GM19193 (cell line): ENCODE measurements around the gene CARD11.

Experiments
- POLR2A ChIP-seq: IDR thresholded peaks from 4 replicates; pipeline ENCODE4 v1.6.1; 2011; ENCODE audit not compliant: insufficient read depth, insufficient read length; ENCODE audit errors: extremely low read depth

CARD11 gene

DNA sequence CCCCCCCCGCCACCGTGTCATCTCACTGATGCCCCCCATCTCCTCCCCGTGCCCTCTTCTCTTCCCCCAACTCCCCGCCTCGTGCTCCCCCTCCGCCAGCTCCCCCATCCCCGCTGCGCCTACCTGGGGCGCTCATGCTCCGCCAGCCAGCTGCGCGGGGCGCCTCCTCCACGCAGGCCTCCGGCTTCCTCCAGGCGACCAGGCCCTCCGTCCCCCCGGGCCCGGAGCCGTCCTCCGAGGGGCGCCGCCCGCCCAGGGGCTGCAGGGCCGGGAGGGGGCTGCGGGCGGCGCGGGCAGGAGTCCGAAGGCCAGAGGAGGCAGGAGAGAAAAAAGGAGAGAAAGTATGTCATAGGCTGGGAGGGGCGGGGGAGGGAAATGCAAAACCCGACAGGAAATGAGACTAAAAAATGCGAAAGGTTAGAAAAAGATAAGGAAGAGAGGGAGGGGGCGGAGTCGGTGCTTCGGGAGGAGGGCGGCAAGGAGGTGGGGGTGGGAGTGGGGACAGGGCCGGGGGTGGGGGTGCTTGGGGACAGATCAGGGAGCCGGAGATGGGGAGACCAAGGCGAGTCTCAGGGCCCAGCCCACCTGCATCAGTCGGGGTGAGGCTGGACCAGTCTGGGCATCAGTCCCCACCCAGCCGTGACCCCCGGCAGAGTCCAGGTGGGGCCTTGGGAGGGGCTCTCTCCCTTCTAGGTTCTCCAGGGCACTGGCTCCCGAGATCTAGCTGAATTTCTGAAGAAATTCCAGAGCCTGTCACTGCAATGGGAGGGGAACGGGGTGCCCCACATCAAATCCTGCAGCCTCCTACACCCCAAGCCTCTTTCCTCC lies at the start of gene CARD11:
Gene CARD11, minus strand, starts transcription at position 324 of the 828 bp plus-strand sequence. CDS start 85,361 bp downstream, outside the sequence.
- no peak for TF ChIP-seq POLR2A

GRCh38 chr7:3092468-3092867 lies 48.8 kb upstream of the CARD11 start:
- TF ChIP-seq POLR2A, result peak; percentile 27

DNA sequence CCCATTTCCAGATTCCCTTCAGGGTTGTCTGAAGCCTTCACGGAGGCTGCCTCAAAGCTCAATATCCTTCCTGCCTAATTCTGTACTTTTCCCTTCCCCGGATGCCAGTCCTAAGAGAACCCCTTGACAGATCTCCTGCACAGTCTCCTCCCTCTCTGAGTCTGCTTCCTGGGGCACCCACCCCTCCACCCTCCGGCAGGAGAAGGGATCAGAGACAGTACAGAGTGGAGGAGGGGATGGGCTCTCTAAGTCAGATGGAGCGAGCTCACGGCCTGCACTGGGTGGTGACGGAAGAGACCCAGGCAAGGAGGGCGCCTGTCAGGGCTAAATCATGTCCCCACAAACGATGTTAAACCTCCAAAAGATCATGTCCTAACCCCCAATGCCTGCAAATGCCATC lies 48.0 kb upstream of the CARD11 start:
- no peak for TF ChIP-seq POLR2A

DNA sequence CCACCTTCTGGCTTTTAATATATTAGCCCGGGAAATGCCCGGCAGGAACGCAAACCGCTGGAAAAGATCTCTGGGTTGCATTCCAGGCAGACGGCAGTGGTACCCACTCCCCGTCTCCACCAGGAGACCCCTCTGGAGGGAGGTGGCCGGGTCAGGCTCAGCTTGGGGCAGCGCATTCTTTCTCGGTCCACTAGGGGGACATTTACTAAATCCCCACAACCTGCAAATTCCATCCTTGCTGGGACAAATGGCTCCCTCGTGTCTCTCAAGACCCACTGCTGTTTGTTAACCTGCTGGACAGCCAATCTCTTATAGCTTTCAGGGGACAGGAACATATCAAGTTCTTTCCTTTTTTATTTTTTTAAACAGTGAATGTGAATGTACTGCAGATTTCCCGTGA lies 45.8 kb upstream of the CARD11 start:
- TF ChIP-seq POLR2A, result no peak

- no peak for TF ChIP-seq POLR2A
Measured at GRCh38 chr7:3087243-3087755, 43.6 kb upstream of the CARD11 start.

DNA sequence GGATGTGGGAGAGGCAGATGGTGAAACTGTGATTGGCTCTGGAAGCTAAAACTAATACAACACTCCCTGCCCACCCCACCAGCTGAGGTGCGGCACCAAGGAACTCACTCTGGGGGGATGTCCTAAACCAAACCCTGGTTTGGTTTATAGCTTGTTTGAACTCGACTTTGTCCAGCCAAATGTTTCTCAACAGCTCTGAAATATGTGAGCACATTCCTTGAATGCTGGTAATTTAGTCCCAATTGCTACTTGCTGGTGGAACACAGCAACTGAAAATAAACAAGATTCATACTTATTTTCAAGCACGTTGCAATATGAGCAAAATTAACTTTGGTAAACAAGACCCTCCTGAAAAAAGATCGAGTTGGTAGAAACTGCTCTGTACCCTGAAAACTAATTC lies 39.7 kb upstream of the CARD11 start:
- TF ChIP-seq POLR2A, result no peak

- no peak for TF ChIP-seq POLR2A
Measured at GRCh38 chr7:3082831-3083230, 39.2 kb upstream of the CARD11 start.

DNA sequence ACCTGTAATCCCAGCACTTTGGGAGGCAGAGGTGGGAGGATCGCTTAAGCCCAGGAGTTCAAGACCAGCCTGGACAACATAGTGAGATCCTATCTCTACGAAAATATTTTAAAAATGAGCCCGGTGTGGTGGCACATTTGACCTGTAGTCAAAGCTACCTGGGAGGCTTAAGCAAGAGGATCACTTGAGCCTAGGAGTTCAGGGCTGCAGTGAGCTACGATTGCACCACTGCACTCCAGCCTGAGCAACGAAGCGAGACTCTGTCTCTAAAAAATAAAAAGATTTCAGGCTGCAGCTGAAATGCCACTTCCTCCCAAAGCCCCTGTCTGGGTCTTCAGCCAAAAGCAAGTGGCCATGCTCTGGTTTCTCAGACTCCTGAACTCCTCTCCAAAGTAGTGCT lies 38.7 kb upstream of the CARD11 start:
- no peak for TF ChIP-seq POLR2A

- TF ChIP-seq POLR2A, result no peak
Measured at GRCh38 chr7:3080106-3080505, 36.4 kb upstream of the CARD11 start.

DNA sequence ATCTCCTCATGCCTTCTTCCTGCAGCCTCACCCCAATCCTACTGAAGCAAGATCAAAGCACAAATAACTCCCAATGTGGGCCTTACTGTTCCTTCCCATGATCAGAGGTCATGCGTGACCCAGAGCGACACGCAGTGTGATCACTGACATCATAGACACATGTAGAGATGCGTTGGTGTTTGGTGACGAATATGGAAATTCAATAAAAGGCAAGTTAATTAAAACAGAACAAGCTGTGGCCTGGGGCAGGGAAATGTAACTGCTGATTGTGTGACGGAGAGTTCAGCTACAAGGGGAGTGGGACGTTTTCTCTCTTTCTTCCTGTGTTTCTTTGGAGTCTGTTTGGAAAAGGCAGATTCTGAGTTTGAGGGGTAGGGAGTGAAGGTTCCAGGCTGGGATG lies 34.8 kb upstream of the CARD11 start:
- TF ChIP-seq POLR2A, result no peak

DNA sequence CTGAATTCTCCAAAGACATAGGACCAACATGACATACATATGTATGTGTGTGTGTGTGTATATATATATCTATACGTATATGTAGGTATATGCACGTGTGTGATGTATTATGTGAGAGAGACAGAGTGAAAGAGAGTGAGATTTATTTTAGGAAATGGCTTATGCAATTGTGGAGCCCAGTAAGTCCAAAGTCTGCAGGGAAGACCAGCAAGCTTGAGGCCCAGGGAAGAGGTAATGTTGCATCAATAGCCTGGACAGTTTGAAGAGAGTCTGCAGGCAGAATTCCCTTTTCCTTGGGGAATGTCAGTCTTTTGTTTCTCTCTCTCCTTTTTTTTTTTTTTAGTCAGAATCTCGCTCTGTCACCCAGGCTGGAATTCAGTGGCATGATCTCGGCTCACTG lies 33.0 kb upstream of the CARD11 start:
- no peak for TF ChIP-seq POLR2A

DNA sequence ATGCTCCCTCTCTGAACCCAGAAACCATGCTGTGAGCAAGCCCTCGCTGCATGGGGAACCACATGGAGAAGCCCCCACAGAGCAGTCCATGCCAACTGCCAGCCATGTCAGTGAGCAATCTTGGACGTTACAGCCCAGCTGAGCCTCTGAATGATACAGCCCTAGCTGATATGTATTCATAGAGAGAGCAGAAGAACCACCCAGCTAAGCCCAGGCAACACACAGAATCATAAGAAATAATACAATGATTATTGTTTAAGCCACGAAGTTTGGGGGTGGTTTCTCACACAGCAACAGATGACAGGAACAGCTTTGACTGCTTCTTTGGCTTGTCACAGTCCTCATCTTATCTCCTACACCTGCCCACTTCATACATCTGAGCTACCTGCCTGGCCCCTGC lies 32.5 kb upstream of the CARD11 start:
- TF ChIP-seq POLR2A, result no peak

- no peak for TF ChIP-seq POLR2A
Measured at GRCh38 chr7:3075441-3075840, 31.8 kb upstream of the CARD11 start.

DNA sequence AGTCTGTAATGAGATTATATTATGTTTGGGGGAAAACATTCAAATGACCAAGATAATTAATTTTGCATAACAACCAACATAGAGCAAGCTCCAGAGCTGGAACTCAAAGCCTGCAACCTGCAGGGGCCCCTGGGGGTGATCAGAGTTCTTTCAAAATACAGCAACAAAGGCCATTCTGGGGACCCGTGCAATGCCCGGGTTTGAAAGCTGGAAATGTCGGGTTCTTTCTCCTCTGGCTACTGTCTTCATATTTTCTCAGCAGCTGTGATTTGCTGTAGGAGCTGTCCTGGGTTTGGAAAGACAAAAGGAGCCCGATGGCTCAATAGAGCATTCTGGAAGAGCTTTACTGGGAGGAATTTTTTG lies 30.8 kb upstream of the CARD11 start:
- TF ChIP-seq POLR2A, result no peak

DNA sequence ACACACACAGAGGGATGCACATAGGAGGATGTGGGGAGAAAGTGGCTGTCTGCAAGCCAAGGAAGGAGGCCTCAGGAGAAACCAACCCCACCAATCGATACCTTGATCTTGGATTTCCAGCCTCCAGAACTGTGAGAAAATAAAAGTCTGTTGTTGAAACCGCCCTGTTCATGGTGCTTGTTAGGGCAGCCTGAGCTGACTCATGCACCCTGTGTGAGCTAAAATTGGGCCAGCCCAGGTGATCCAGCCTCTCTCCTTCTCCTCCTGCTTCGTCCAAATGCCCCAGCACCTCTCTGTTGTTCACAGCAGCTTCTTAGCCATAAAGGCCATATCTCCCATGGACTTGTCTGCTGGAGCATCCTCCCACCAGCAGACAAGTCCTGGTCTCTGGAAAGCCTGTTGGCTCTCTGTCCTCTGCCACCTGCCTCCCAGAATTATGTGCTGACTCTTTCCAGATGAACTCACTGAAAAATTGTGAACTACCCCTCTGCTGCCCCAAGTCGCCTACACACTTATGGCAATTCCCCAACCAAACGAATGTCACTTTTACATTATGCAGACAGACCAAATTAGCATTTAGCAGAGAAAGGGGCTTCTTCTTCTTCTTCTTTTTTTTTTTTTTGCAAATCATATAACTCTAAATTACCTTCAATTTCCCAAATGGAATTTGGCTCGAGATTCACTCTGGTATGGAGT lies 30.2 kb upstream of the CARD11 start:
- TF ChIP-seq POLR2A, result no peak

- TF ChIP-seq POLR2A, result no peak
Measured at GRCh38 chr7:3070908-3071307, 27.2 kb upstream of the CARD11 start.
